Testis (tissue), 3 donors: ENCODE data around the gene PAFAH2. TPM values are rescaled to one million over a fixed set of nuclear protein-coding genes. Genes with fewer than 3 reads are reported as not detected.

ENCODE experiments used
- DNase-seq: peaks from one replicate; pipeline ENCODE4 v3.0.0-alpha.2; 2019
- H3K27ac ChIP-seq, 2 donors: fragments of 200-600 bp; sonication (generic); one replicate each; pipeline ENCODE4 v1.5.1; 2019
- H3K27me3 ChIP-seq: fragments of 200-600 bp; sonication (generic); one replicate; pipeline ENCODE4 v1.5.1; 2019
- H3K36me3 ChIP-seq: fragments of 200-600 bp; sonication (generic); one replicate; pipeline ENCODE4 v1.5.1; 2017; ENCODE audit warnings: low read depth; ENCODE audit errors: missing control alignments
- H3K4me1 ChIP-seq: fragments of 200-600 bp; sonication (generic); one replicate; pipeline ENCODE4 v1.5.1; 2019
- H3K4me3 ChIP-seq, 2 donors: fragments of 200-600 bp; sonication (generic); one replicate each; pipeline ENCODE4 v1.5.1; 2017 to 2019
- H3K9me3 ChIP-seq: fragments of 200-600 bp; sonication (generic); one replicate; pipeline ENCODE4 v1.5.1; 2017
- POLR2A ChIP-seq: fragments of 450-650 bp; IDR thresholded peaks from one replicate; pipeline ENCODE4 v1.6.1; 2017; ENCODE audit warnings: antibody characterized with exemption, mild to moderate bottlenecking, moderate library complexity
- WGBS, 2 donors: methylation state at CpG; one replicate each; pipeline ENCODE4 v1.1.5; 2018; 5-methylcytosine and 5-hydroxymethylcytosine counted together
- intact Hi-C: fragments of 100-400 bp; cut with DNase I; formaldehyde crosslinking; loops from one replicate; pipeline ENCODE4 v1.15.1; 2023; ENCODE audit warnings: low total_unique reads
- polyA plus RNA-seq: library from polyadenylated mRNA; stranded (reverse); fragments of 350-450 nt; fragmentation: Illumina TruSeq; extraction: RNeasy Lipid Tissue Mini Kit (QIAGEN cat#74804); gene quantifications from one replicate; pipeline ENCODE4 v1.2.3, GENCODE V29; 2014; ENCODE audit warnings: low read depth, low replicate concordance; ENCODE audit not compliant: insufficient read depth
- total RNA-seq, 2 donors: library from RNA; depleted of rRNA; stranded (reverse); fragments of >200 nt; gene quantifications; one replicate each; pipeline ENCODE4 v1.2.3, GENCODE V29; 2016
- TF ChIP-seq, protein P1 (sequence below), 3 experiments: fragments of 450-650 bp in 2 of 3; fragments of 200-600 bp in 1 of 3; sonication (generic) in 1 of 3; IDR thresholded peaks; one replicate each; pipeline ENCODE4 v1.5.1; 2016 to 2019; ENCODE audit warnings: antibody characterized with exemption in 3 of 3, mild to moderate bottlenecking in 2 of 3, moderate library complexity in 1 of 3

The PAFAH2 gene
- total and polyA plus RNA-seq, 3 donors from 2014 or later, result 14.5 to 24.1 (median 18.9) TPM

DNA sequence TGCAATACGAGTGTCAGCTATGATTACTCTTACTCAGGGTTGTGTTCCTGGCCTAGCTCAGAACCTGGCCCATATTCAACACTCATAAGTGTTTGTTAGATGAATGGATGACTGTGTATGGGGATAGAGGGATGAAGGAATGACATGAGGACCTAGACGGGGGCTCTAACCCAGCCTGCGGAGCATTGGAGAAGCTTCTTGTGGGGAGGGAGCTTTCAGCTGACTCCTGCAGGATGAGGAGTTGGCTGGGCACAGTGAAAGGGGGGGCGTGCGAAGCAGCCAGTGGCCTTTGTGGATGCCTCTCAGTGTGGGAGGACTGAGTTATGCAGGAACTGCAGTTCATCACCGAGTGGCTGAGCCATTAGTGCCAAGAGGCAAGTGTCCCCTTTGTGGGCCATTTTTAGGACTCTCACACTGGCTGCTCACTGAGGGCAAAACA lies 22.5 kb upstream of the PAFAH2 start:
- H3K9me3 ChIP-seq, result no peaks in the 10 kb centered on the region
- peak; percentile 52 for DNase-seq
- 33 to 43% methylated on average over 6 of the region's 6 CpGs for WGBS, 2 donors
- no peaks in the 10 kb centered on the region for H3K27me3 ChIP-seq
- no peak for TF ChIP-seq POLR2A
- TF ChIP-seq, protein P1, sequence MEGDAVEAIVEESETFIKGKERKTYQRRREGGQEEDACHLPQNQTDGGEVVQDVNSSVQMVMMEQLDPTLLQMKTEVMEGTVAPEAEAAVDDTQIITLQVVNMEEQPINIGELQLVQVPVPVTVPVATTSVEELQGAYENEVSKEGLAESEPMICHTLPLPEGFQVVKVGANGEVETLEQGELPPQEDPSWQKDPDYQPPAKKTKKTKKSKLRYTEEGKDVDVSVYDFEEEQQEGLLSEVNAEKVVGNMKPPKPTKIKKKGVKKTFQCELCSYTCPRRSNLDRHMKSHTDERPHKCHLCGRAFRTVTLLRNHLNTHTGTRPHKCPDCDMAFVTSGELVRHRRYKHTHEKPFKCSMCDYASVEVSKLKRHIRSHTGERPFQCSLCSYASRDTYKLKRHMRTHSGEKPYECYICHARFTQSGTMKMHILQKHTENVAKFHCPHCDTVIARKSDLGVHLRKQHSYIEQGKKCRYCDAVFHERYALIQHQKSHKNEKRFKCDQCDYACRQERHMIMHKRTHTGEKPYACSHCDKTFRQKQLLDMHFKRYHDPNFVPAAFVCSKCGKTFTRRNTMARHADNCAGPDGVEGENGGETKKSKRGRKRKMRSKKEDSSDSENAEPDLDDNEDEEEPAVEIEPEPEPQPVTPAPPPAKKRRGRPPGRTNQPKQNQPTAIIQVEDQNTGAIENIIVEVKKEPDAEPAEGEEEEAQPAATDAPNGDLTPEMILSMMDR (IDR thresholded peaks at IDR 0.05), result no peak
- H3K4me1 ChIP-seq, result peaks cover 52% of the 10 kb centered on the region
- H3K36me3 ChIP-seq, result no peaks in the 10 kb centered on the region
- intact Hi-C loops, result no loop called here
- H3K4me3 ChIP-seq, result no peak overlapping the region
- H3K27ac ChIP-seq, result peak overlapping the region; percentile 37 to 50

DNA sequence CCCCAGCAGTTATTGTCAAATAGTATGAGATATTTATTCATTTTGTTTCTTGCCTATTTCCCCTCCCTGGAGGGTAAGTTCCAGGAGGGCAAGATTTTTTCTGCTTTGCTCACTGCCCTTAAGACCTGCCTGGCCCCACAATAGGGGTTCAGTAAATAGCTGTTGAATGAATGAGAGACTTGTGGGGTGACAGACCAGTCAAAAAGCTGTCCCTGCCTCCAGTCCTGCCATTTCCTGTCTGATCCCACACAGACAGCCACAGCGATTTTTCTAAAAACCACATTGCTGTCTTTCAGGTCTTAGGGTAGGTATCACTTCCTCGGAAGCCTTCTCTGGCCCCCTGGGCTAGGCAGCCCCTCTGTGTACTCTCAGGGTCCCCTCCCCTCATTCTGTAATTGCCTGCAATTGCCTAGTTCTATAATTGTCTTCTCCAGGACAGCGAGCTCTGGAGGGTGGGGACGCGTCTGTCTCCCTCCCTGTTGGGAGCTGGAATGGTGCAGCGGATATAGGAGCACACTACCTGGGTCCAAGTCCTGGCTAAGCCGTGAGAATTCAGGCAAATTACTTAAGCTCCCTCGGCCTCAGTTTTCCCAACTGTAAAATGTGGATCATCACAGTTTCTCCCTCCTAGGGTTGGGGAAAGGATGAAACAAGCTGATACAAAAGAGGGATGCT lies 21.9 kb upstream of the PAFAH2 start:
- no peak for DNase-seq
- intact Hi-C loops, result no loop called here
- Histone ChIP-seq H3K27ac (peak overlapping the region in 1 of 2 donors; percentile 37), H3K4me3 (no peak overlapping the region), H3K36me3 (no peaks in the 10 kb centered on the region), H3K9me3 (no peaks in the 10 kb centered on the region), H3K4me1 (peaks cover 52% of the 10 kb centered on the region), H3K27me3 (no peaks in the 10 kb centered on the region)
- no peak for TF ChIP-seq POLR2A
- TF ChIP-seq, protein P1 (IDR thresholded peaks at IDR 0.05), result no peak
- WGBS, 2 donors, result 70 to 79% methylated on average over 8 of the region's 8 CpGs

DNA sequence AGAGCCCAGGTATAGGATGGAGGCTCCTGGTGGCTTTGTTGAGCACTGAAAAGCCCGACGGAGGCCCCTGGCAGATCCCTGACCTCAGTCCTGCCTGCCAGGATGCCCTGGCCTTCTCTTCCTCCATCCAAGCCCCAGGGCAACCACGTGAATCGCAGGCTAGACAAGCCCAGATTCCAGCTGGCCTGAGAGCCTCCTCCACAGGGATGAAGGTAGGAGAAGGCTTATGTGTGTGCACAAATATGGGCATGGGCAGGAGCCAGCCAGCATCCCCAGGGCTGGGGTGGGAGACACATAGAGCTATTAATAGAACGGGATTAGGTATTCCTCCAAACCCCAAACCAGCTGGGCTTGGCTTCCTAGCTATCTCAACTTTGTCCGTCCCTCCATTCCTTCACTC lies 19.7 kb upstream of the PAFAH2 start:
- intact Hi-C loops, result no loop called here
- Histone ChIP-seq H3K4me1 (peaks cover 51% of the 10 kb centered on the region), H3K4me3 (no peak overlapping the region), H3K36me3 (no peaks in the 10 kb centered on the region), H3K27me3 (no peaks in the 10 kb centered on the region), H3K27ac (no peak overlapping the region), H3K9me3 (no peaks in the 10 kb centered on the region)
- WGBS, 2 donors, result 55 to 67% methylated on average over 6 of the region's 6 CpGs
- DNase-seq, result no peak
- TF ChIP-seq, protein P1 (IDR thresholded peaks at IDR 0.05), result no peak
- TF ChIP-seq POLR2A, result no peak

DNA sequence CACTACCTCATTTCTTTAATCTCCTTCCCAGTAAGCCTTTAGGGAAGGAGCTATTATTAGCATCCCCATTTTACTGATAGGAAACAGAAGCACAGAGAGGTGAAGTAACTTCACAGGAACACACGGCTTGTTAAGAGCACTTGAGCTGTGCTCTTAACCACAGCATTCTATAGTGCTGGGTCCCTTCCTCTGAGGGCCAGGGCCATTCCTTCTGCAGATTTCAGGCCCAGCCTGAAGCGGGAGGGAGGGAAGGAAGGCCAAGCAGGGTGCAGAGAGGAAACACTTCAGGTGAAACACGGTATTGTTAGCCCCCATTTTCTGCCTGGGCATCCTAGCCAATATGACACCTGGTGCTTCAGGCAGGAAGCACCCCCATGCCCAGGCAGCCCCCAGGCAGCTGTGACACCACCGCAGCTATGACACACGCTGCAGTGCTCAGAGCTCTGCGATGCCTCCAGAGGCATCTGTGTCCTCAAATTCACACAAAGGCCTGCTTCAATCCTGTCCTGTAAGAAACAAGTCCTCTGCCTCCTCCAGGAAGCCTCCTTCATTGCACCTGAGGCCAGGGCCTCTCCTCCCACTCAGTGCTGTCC lies 19.2 kb upstream of the PAFAH2 start:
- intact Hi-C loops, result no loop called here
- H3K27me3 ChIP-seq, result no peaks in the 10 kb centered on the region
- TF ChIP-seq POLR2A, result no peak
- TF ChIP-seq, protein P1 (IDR thresholded peaks at IDR 0.05), result no peak
- no peak for DNase-seq
- WGBS, 2 donors, result 71 to 86% methylated on average over 3 to 6 of the region's 6 CpGs
- no peaks in the 10 kb centered on the region for H3K36me3 ChIP-seq
- peaks cover 46% of the 10 kb centered on the region for H3K4me1 ChIP-seq
- no peak overlapping the region for H3K27ac ChIP-seq
- H3K9me3 ChIP-seq, result no peaks in the 10 kb centered on the region
- no peak overlapping the region for H3K4me3 ChIP-seq
